Immature natural killer cell (primary cell): Measurements from ENCODE around the gene MAP2K5. TPM values are rescaled to one million over a fixed set of nuclear protein-coding genes. Genes with fewer than 3 reads are reported as not detected.

Experiments
- DNase-seq, 3 donors: peaks; one replicate each; pipeline ENCODE4 v3.0.0; 2022; ENCODE audit warnings: mixed read lengths in 1 of 3
- H3K27ac Mint-ChIP-seq, 6 donors: one replicate each; pipeline ENCODE4 v1.8.0; 2020; ENCODE audit warnings: mixed read lengths in 6 of 6, mild to moderate bottlenecking in 5 of 6, inconsistent platforms in 4 of 6, moderate library complexity in 3 of 6
- H3K27me3 Mint-ChIP-seq, 3 donors: one replicate each; pipeline ENCODE4 v1.8.0; 2020 to 2021; ENCODE audit warnings: low read depth in 3 of 3, mild to moderate bottlenecking in 3 of 3, mixed read lengths in 3 of 3, moderate library complexity in 3 of 3, inconsistent platforms in 1 of 3
- H3K36me3 Mint-ChIP-seq, 3 donors: one replicate each; pipeline ENCODE4 v1.8.0; 2020; ENCODE audit warnings: mixed read lengths in 3 of 3, inconsistent platforms in 2 of 3, mild to moderate bottlenecking in 2 of 3
- H3K4me1 Mint-ChIP-seq, 2 donors: one replicate each; pipeline ENCODE4 v1.8.0; 2020; ENCODE audit warnings: inconsistent platforms in 2 of 2, mild to moderate bottlenecking in 2 of 2, mixed read lengths in 2 of 2, moderate library complexity in 1 of 2
- H3K4me3 Mint-ChIP-seq, 5 donors: one replicate each; pipeline ENCODE4 v1.8.0; 2020; ENCODE audit warnings: mild to moderate bottlenecking in 5 of 5, mixed read lengths in 5 of 5, inconsistent platforms in 3 of 5, moderate library complexity in 3 of 5
- H3K9me3 Mint-ChIP-seq, 6 donors: one replicate each; pipeline ENCODE4 v1.8.0; 2020; ENCODE audit warnings: mild to moderate bottlenecking in 6 of 6, mixed read lengths in 6 of 6, inconsistent platforms in 4 of 6, moderate library complexity in 3 of 6
- polyA plus RNA-seq, 3 donors: library from polyadenylated mRNA; unstranded; fragments of 300-500 nt; fragmentation: Illumina TruSeq; gene quantifications; one replicate each; pipeline ENCODE4 v1.2.3, GENCODE V29; 2021

The MAP2K5 gene
- polyA plus RNA-seq, 3 donors from 2014 or later = 12.4 to 21.7 (median 16.0) TPM

DNA sequence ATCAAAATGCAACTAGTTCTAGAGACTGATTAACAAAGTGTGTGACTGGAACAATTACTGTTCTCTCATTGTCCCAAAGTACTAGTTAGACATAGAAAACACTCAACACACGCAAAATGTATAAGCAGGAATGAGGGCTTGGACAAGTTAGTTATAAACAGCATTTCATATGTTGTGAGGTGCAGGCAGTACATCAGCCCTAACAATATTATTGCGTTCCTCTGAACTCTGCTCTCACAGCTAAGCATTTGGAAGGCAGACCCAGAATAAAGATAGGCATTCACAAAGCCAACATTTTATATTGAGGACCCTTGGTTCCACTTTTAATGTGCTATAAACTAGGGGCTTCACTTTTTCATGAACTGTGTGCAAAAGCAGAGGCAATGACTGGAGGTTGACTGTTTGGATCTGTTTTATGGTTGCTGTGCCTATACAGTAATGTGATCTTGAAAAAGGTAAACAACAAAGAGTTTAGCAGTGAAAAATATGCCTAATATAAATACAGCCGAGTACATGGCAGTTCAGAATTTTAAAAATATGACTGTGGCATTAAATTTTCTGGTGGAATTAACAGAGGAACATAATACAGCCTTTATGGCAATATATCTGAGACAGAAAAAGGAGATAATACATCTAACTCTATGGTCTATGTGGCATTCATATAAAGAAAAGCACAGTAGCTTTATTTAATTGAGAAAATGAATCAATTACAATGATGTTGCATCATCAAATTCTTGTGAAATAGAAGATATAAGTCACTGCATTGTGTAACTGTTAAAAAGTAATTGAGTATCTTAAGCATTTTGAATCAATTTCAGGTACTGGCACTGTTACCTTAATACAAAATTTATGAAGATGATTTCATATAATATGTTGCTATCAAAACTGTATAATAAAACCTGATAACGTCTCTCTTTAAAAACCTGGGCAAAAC, 202.8 kb downstream of the MAP2K5 start:
- Mint-ChIP-seq H3K4me3 (peak overlapping the region in 2 of 5 donors; percentile 37 to 64), H3K4me1 (peaks cover 13 to 33% of the 10 kb centered on the region in 2 donors), H3K9me3 (no peaks in the 10 kb centered on the region)

DNA sequence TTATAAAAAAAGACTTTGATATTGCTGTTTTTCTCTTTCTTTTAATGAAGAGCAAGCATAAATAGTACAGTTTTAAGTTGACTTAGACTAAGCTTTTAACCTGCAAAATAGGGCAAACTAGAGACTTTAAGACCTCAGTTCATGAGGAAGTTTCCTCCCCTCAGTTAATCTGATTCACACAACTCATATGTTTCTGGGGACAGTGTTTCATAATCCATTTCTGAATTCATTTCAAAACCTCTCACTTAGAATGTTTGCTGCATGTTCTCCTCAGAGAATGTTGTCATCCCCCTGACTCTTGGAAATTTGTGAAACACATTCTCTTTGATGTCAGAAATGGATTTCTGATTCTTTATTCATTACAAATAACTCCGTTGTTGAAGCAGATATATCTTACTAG, 203.5 kb downstream of the MAP2K5 start:
- H3K4me1 Mint-ChIP-seq = peaks cover 13 to 33% of the 10 kb centered on the region in 2 donors
- peaks cover 0 to 3% (median 0%) of the 10 kb centered on the region in 3 donors for H3K27me3 Mint-ChIP-seq
- H3K27ac Mint-ChIP-seq = no peak overlapping the region
- DNase-seq = no peak
- no peak overlapping the region for H3K4me3 Mint-ChIP-seq
- H3K36me3 Mint-ChIP-seq = peaks cover 4 to 13% (median 6%) of the 10 kb centered on the region in 3 donors
- H3K9me3 Mint-ChIP-seq = no peaks in the 10 kb centered on the region

More for the DNA sequence above, 202.8 kb downstream of the MAP2K5 start:
- H3K27me3 Mint-ChIP-seq = peaks cover 0 to 3% (median 0%) of the 10 kb centered on the region in 3 donors
- peak overlapping the region in 2 of 6 donors; percentile 13 to 42 for H3K27ac Mint-ChIP-seq
- H3K36me3 Mint-ChIP-seq = peaks cover 3 to 9% (median 4%) of the 10 kb centered on the region in 3 donors
- DNase-seq = no peak

GRCh38 chr15:67746450-67746849, 203.9 kb downstream of the MAP2K5 start:
- Mint-ChIP-seq H3K4me1 (peaks cover 13 to 33% of the 10 kb centered on the region in 2 donors), H3K27me3 (peaks cover 0 to 1% (median 0%) of the 10 kb centered on the region in 3 donors), H3K27ac (no peak overlapping the region), H3K4me3 (no peak overlapping the region), H3K36me3 (peaks cover 4 to 9% (median 6%) of the 10 kb centered on the region in 3 donors), H3K9me3 (no peaks in the 10 kb centered on the region)
- no peak for DNase-seq

DNA sequence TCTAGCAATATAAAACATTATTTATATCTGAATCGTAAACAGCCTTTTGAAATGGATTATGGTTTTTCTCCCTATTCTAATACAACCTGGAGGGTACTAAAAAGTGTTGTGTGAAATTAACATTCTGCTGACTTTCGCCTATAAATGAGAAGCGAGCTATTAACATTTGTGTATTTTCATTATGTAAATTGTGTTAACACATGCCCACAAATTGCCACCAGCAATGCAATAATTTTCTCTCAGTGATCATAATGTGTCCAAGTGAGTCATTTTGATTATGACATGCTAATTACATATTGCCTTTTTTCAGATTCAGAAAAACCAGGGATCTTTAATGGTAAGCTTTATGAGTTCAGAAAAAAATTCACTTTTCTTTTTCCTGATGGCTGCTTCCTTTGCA, 205.4 kb downstream of the MAP2K5 start:
- peaks cover 13 to 33% of the 10 kb centered on the region in 2 donors for H3K4me1 Mint-ChIP-seq
- H3K27me3 Mint-ChIP-seq = peaks cover 0 to under 1% (median 0%) of the 10 kb centered on the region in 3 donors
- no peak overlapping the region for H3K4me3 Mint-ChIP-seq
- DNase-seq = no peak
- H3K27ac Mint-ChIP-seq = no peak overlapping the region
- H3K9me3 Mint-ChIP-seq = no peaks in the 10 kb centered on the region
- peaks cover 4 to 9% (median 6%) of the 10 kb centered on the region in 3 donors for H3K36me3 Mint-ChIP-seq

DNA sequence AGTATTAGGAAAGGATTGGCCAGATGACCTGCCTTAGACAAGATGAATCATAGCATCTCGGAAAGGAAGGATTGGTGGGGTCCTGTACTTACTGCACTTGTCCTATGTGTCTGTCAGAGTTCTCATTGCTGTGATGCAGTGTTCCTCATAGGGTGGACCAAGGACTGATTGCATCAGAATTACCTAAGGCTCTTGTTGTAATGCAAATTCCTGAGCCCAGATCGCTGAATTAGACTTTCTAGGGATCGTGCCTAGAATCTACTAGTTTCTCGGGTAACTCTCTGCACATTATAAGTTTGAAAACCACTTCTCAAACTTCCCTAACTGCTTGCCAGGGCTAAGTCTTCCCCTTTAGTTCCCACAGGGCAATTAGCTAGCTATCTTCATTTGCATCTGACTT, 207.9 kb downstream of the MAP2K5 start:
- peaks cover 23 to 28% of the 10 kb centered on the region in 2 donors for H3K4me1 Mint-ChIP-seq
- no peak for DNase-seq
- no peak overlapping the region for H3K27ac Mint-ChIP-seq
- H3K4me3 Mint-ChIP-seq = no peak overlapping the region
- H3K36me3 Mint-ChIP-seq = peaks cover 4 to 14% (median 6%) of the 10 kb centered on the region in 3 donors
- peaks cover 0 to 4% (median 0%) of the 10 kb centered on the region in 3 donors for H3K27me3 Mint-ChIP-seq
- H3K9me3 Mint-ChIP-seq = no peaks in the 10 kb centered on the region

GRCh38 chr15:67753891-67754290, 211.4 kb downstream of the MAP2K5 start:
- DNase-seq = no peak
- Mint-ChIP-seq H3K4me3 (no peak overlapping the region), H3K27ac (no peak overlapping the region), H3K36me3 (peaks cover 0 to 10% (median 3%) of the 10 kb centered on the region in 3 donors), H3K27me3 (peaks cover 0 to 4% (median 0%) of the 10 kb centered on the region in 3 donors), H3K4me1 (peaks cover 34 to 42% of the 10 kb centered on the region in 2 donors), H3K9me3 (no peaks in the 10 kb centered on the region)

DNA sequence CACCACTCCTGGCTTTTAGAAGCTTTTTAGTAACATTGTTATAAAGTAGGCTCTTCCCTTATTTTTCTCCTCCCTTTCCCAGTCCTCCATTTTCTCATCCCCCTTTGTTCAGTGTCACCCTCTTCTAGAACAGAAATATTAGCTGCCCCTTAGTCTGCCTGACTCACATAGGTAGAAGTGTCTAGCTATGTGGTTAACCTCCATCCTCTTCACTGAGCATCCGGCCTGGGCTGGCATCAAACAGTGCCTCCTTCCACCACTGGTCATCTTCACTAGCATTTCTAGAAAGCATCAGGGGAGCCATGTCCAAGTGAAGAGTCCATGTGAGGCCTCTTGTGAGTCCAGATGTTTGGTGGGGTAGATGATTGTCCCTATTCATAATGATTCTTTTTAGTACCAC, 212.8 kb downstream of the MAP2K5 start:
- DNase-seq = peak in 1 of 3 donors; percentile 6
- Mint-ChIP-seq H3K4me3 (peak overlapping the region in 1 of 5 donors; percentile 20), H3K4me1 (peaks cover 37 to 44% of the 10 kb centered on the region in 2 donors), H3K36me3 (peaks cover 0 to 10% (median 3%) of the 10 kb centered on the region in 3 donors), H3K27ac (peak overlapping the region in 1 of 6 donors; percentile 15), H3K27me3 (peaks cover 0 to 4% (median 0%) of the 10 kb centered on the region in 3 donors), H3K9me3 (no peaks in the 10 kb centered on the region)

GRCh38 chr15:67755936-67756335, 213.4 kb downstream of the MAP2K5 start:
- Mint-ChIP-seq H3K27ac (peak overlapping the region in 2 of 6 donors; percentile 3 to 30), H3K4me1 (peaks cover 37 to 44% of the 10 kb centered on the region in 2 donors), H3K36me3 (peaks cover 0 to 7% (median 0%) of the 10 kb centered on the region in 3 donors), H3K27me3 (peaks cover 0 to 4% (median 0%) of the 10 kb centered on the region in 3 donors), H3K9me3 (no peaks in the 10 kb centered on the region), H3K4me3 (no peak overlapping the region)
- no peak for DNase-seq

DNA sequence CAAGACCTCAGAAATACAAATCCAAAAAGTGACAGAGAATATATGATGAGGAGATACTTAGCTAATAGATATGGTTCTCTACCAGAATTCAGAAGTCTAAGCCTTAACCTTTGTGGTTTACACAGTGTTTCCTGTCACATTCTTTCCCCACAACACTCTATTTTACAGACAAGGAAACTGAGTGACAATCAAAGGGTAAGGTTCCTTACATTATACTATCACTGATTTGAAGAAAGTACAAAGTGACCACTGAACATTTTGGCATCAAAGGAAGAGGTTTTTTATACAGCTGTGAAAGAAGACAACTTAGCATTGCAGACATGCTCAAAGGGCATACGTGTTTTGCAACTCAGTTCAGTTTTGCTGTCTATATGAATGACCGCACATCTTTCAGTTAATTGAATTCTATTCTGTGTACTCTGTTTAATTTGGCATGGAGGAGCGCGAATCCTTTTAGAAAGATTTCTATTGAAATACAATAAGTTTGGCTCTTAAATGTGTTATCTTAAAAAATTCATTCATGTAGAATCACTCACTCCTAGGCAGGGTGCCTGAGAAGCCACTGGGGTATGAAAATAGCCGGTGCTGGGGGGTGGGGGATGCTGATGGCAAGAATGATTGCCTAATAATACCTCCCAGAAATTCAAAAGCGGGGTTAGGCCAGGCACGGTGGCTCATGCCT, 216.3 kb downstream of the MAP2K5 start:
- Mint-ChIP-seq H3K4me3 (peak overlapping the region in 2 of 5 donors; percentile 5 to 40), H3K36me3 (peaks cover 0 to 8% (median 0%) of the 10 kb centered on the region in 3 donors), H3K9me3 (no peaks in the 10 kb centered on the region), H3K27me3 (peaks cover 0 to 1% (median 0%) of the 10 kb centered on the region in 3 donors), H3K4me1 (peaks cover 36 to 42% of the 10 kb centered on the region in 2 donors), H3K27ac (peak overlapping the region in 4 of 6 donors; percentile 7 to 40 (median 14))
- peak in 1 of 3 donors; percentile 0 for DNase-seq

DNA sequence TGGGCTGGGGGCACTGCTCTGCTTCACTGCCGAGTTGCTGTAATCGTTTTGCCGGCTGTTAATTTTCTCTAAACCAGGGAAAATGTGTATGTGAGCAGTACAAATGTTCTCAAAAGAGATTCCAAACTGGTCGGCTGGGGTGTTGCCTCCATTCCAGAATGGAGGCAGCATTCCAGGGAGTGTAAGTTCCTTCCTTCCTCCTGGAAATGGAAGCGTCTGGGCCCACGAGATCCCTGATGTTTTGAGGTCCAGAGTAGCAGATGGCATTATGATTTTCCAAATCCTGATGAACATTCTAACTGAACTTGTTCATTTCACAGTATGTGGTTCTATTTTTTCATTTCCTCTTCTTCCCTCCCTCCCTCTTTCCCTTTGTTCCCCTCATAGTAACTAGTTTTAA, 218.4 kb downstream of the MAP2K5 start:
- no peak overlapping the region for H3K27ac Mint-ChIP-seq
- H3K36me3 Mint-ChIP-seq = peaks cover 0 to 13% (median 0%) of the 10 kb centered on the region in 3 donors

GRCh38 chr15:67761343-67761742, 218.8 kb downstream of the MAP2K5 start:
- no peak overlapping the region for H3K4me3 Mint-ChIP-seq
- peaks cover 16 to 18% of the 10 kb centered on the region in 2 donors for H3K4me1 Mint-ChIP-seq
- no peak overlapping the region for H3K27ac Mint-ChIP-seq
- no peaks in the 10 kb centered on the region for H3K27me3 Mint-ChIP-seq
- peaks cover 0 to 13% (median 0%) of the 10 kb centered on the region in 3 donors for H3K36me3 Mint-ChIP-seq
- no peak for DNase-seq
- no peaks in the 10 kb centered on the region for H3K9me3 Mint-ChIP-seq

More for the DNA sequence above, 218.4 kb downstream of the MAP2K5 start:
- DNase-seq = no peak
- Mint-ChIP-seq H3K9me3 (no peaks in the 10 kb centered on the region), H3K4me3 (no peak overlapping the region), H3K4me1 (peaks cover 17 to 21% of the 10 kb centered on the region in 2 donors), H3K27me3 (no peaks in the 10 kb centered on the region)

GRCh38 chr15:67762610-67763368, 220.3 kb downstream of the MAP2K5 start:
- no peaks in the 10 kb centered on the region for H3K9me3 Mint-ChIP-seq
- no peak overlapping the region for H3K4me3 Mint-ChIP-seq
- H3K27ac Mint-ChIP-seq = no peak overlapping the region
- H3K4me1 Mint-ChIP-seq = peaks cover 13% of the 10 kb centered on the region in 2 donors
- H3K27me3 Mint-ChIP-seq = no peaks in the 10 kb centered on the region
- peaks cover 0 to 13% (median 0%) of the 10 kb centered on the region in 3 donors for H3K36me3 Mint-ChIP-seq
- DNase-seq = no peak

GRCh38 chr15:67765701-67766100, 223.2 kb downstream of the MAP2K5 start:
- H3K4me1 Mint-ChIP-seq = no peaks in the 10 kb centered on the region
- H3K36me3 Mint-ChIP-seq = peaks cover 0 to 24% (median 7%) of the 10 kb centered on the region in 3 donors
- H3K9me3 Mint-ChIP-seq = no peaks in the 10 kb centered on the region
- H3K27me3 Mint-ChIP-seq = no peaks in the 10 kb centered on the region
- no peak overlapping the region for H3K27ac Mint-ChIP-seq
- H3K4me3 Mint-ChIP-seq = no peak overlapping the region
- no peak for DNase-seq
